K562 (cell line): ENCODE data around the gene SLC26A11. TPM values are rescaled to one million over a fixed set of nuclear protein-coding genes. Genes with fewer than 3 reads are reported as not detected.

ENCODE experiments used
- ATF6 ChIP-seq: sonication (generic); formaldehyde crosslinking; IDR thresholded peaks from 2 replicates; pipeline ENCODE4 v1.4.0; 2020; ENCODE audit warnings: mild to moderate bottlenecking, missing genetic modification reagents
- BRF1 ChIP-seq: IDR thresholded peaks from 3 replicates; pipeline ENCODE4 v1.6.1; 2011; ENCODE audit warnings: borderline replicate concordance, mild to moderate bottlenecking; ENCODE audit not compliant: insufficient read length; ENCODE audit errors: extremely low read depth
- KHSRP ChIP-seq: fragments of 450-650 bp; IDR thresholded peaks from 2 replicates; pipeline ENCODE4 v1.6.1; 2017
- MTF1 ChIP-seq: fragments of 250-450 bp; sonication (Bioruptor Pico); IDR thresholded peaks from 2 replicates; pipeline ENCODE4 v1.9.0; 2021; ENCODE audit warnings: moderate library complexity, mild to moderate bottlenecking, inconsistent platforms, borderline replicate concordance
- NCOA1 ChIP-seq: fragments of 450-650 bp; IDR thresholded peaks from 2 replicates; pipeline ENCODE4 v1.6.1; 2016; ENCODE audit warnings: low read depth
- NCOA4 ChIP-seq: fragments of 450-650 bp; IDR thresholded peaks from 2 replicates; pipeline ENCODE4 v1.6.1; 2018; ENCODE audit warnings: mild to moderate bottlenecking; ENCODE audit not compliant: partially characterized antibody
- PHB2 ChIP-seq: fragments of 450-650 bp; IDR thresholded peaks from 2 replicates; pipeline ENCODE4 v1.6.1; 2017; ENCODE audit warnings: low read depth
- PHF21A ChIP-seq: fragments of 450-650 bp; IDR thresholded peaks from 2 replicates; pipeline ENCODE4 v1.6.1; 2017; ENCODE audit warnings: low read depth, borderline replicate concordance
- POU5F1 ChIP-seq: fragments of 150-350 bp; IDR thresholded peaks from 2 replicates; pipeline ENCODE4 v1.6.1; 2014; ENCODE audit warnings: borderline replicate concordance, low read length, low read depth, mild to moderate bottlenecking; ENCODE audit not compliant: partially characterized antibody
- RBM22 ChIP-seq: fragments of 200-400 bp; formaldehyde crosslinking; IDR thresholded peaks from 2 replicates; pipeline ENCODE4 v1.6.1; 2018; ENCODE audit warnings: low read length, low read depth; ENCODE audit not compliant: poor library complexity, severe bottlenecking
- RFX1 ChIP-seq: fragments of 450-650 bp; IDR thresholded peaks from 2 replicates; pipeline ENCODE4 v1.6.1; 2016; ENCODE audit warnings: mild to moderate bottlenecking, moderate library complexity
- SP1 ChIP-seq: sonication (generic); formaldehyde crosslinking; IDR thresholded peaks from 2 replicates; pipeline ENCODE4 v1.8.1; 2022; ENCODE audit warnings: mild to moderate bottlenecking, missing genetic modification reagents
- TBP ChIP-seq: optimal IDR thresholded peaks from 2 replicates; pipeline ENCODE3; 2011; ENCODE audit warnings: low read depth, low read length, improper control_type of control experiment
- ZBTB49 ChIP-seq: sonication (generic); formaldehyde crosslinking; IDR thresholded peaks from 2 replicates; pipeline ENCODE4 v1.8.0; 2022; ENCODE audit warnings: missing genetic modification reagents, mild to moderate bottlenecking, borderline replicate concordance
- ZC3H11A ChIP-seq: IDR thresholded peaks from 2 replicates; pipeline ENCODE4 v1.6.1; 2012; ENCODE audit warnings: low read depth, low read length, improper control_type of control experiment
- ZNF766 ChIP-seq: fragments of 200-800 bp; sonication (Bioruptor generic); conservative IDR thresholded peaks from 2 replicates; pipeline ENCODE4 v1.6.1; 2016; ENCODE audit warnings: missing genetic modification characterization, missing compliant biosample characterization
- polyA plus RNA-seq, 8 experiments: library from polyadenylated mRNA; depleted of rRNA in 4 of 8; stranded (reverse) in 5 of 8; unstranded in 3 of 8; fragments of >200 nt; fragmentation: Nextera tagmentation in 2 of 8; fragmentation: Illumina TruSeq in 1 of 8; extraction: Ambion mirVana in 2 of 8; extraction: Trizol in 1 of 8; gene quantifications; 2 replicates each; pipeline versions ENCODE4 v1.2.1 to v1.2.3, GENCODE V29; 2011 to 2014; ENCODE audit warnings: inconsistent platforms in 1 of 8, missing spikeins in 1 of 8
- total RNA-seq, 7 experiments: library from RNA; depleted of rRNA in 6 of 7; stranded (reverse); fragments of >200 nt in 6 of 7; fragmentation: Illumina TruSeq in 2 of 7; extraction: Trizol in 2 of 7; gene quantifications; 2 replicates each; pipeline versions ENCODE4 v1.2.1 to v1.2.3, GENCODE V29; 2011 to 2021; ENCODE audit warnings: low replicate concordance in 1 of 7
- TF ChIP-seq, protein P1 (sequence below): sonication (generic); formaldehyde crosslinking; IDR thresholded peaks from 2 replicates; pipeline ENCODE4 v1.5.0; 2020; ENCODE audit warnings: missing genetic modification reagents
- TF ChIP-seq, protein P2 (sequence below): IDR thresholded peaks from 3 replicates; pipeline ENCODE4 v1.6.1; 2011; ENCODE audit warnings: borderline replicate concordance, mild to moderate bottlenecking, moderate library complexity; ENCODE audit not compliant: insufficient read length; ENCODE audit errors: extremely low read depth

SLC26A11 gene
- total and polyA plus RNA-seq, 9 of the 15 experiments (the other 6 are each of a cell fraction or from before 2014, with no cell fraction given), result 0.06 to 3.1 (median 1.2) TPM; not detected in 1

DNA sequence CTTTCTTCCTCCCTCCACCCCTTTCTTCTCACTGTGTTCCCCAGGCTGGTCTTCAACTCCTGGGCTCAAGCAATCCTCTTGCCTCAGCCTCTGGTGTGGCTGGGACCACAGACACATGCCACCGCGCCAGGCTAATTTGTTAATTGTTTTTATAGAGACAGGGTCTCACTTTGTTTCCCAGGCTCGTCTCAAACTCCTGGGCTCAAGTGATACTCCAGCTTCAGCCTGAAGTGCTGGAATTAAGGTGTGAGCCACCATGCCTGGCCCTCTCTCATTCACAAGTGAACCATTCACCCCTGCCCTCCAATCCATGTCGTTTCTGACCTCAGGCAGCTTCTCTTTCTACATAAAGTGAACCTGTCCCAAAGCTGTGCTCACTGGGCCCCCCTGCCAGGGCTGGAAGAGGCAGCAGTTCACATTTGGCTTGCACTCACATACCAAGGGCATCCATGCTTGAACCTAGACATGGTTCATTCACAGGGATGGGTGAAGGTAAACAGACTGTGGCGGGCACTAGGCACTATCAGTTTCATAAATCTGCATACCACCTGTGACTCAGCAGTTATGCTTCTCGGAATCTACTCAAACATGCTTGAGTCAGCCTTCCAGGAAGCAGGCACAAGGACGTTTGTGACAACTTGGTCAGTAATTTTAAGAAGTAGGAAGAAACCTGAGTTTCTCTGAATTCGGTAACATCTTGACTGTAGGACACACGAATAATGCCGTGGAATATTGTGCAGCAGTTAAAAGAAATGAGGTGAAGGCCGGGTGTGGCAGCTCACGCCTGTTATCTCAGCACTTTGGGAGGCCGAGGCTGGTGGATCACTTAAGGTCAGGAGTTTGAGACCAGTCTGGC is 34.4 kb downstream of the SLC26A11 start (continued):
- TF ChIP-seq PHB2 (no peak), RFX1 (no peak), TBP (no peak), NCOA1 (peak; percentile 77; the same call in 1 of the 2 replicates), MTF1 (peak; percentile 71; the same call in 1 of the 2 replicates), ZC3H11A (no peak), SP1 (CRISPR knock-in tag) (no peak), PHF21A (no peak), NCOA4 (no peak), RBM22 (no peak), KHSRP (no peak), ZNF766 (CRISPR knock-in tag) (peak; percentile 91), POU5F1 (no peak), BRF1 (no peak), ZBTB49 (CRISPR knock-in tag) (no peak), ATF6 (CRISPR knock-in tag) (no peak)
- TF ChIP-seq, protein P1, sequence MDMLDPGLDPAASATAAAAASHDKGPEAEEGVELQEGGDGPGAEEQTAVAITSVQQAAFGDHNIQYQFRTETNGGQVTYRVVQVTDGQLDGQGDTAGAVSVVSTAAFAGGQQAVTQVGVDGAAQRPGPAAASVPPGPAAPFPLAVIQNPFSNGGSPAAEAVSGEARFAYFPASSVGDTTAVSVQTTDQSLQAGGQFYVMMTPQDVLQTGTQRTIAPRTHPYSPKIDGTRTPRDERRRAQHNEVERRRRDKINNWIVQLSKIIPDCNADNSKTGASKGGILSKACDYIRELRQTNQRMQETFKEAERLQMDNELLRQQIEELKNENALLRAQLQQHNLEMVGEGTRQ (CRISPR knock-in tag), result no peak
- TF ChIP-seq, protein P2, sequence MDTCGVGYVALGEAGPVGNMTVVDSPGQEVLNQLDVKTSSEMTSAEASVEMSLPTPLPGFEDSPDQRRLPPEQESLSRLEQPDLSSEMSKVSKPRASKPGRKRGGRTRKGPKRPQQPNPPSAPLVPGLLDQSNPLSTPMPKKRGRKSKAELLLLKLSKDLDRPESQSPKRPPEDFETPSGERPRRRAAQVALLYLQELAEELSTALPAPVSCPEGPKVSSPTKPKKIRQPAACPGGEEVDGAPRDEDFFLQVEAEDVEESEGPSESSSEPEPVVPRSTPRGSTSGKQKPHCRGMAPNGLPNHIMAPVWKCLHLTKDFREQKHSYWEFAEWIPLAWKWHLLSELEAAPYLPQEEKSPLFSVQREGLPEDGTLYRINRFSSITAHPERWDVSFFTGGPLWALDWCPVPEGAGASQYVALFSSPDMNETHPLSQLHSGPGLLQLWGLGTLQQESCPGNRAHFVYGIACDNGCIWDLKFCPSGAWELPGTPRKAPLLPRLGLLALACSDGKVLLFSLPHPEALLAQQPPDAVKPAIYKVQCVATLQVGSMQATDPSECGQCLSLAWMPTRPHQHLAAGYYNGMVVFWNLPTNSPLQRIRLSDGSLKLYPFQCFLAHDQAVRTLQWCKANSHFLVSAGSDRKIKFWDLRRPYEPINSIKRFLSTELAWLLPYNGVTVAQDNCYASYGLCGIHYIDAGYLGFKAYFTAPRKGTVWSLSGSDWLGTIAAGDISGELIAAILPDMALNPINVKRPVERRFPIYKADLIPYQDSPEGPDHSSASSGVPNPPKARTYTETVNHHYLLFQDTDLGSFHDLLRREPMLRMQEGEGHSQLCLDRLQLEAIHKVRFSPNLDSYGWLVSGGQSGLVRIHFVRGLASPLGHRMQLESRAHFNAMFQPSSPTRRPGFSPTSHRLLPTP, result no peak
